PC-9 (cell line): ENCODE results near the gene SDR42E1.

Experiments
- CTCF ChIP-seq: fragments of 200-600 bp; sonication (generic); conservative IDR thresholded peaks from 2 replicates; pipeline ENCODE4 v1.6.1; 2017; ENCODE audit warnings: mixed run types, antibody characterized with exemption, mild to moderate bottlenecking, moderate library complexity
- EZH2 ChIP-seq: fragments of 200-600 bp; sonication (generic); IDR thresholded peaks from 2 replicates; pipeline ENCODE4 v1.8.0; 2017; ENCODE audit warnings: antibody characterized with exemption, low read depth

- TF ChIP-seq CTCF (no peak), EZH2 (no peak)
These were observed 22.5 kb upstream of the SDR42E1 start for GRCh38 chr16:82033683-82034300.
